GM23338 (cell line): ENCODE measurements around the gene MED27. TPM values are rescaled to one million over a fixed set of nuclear protein-coding genes. Genes with fewer than 3 reads are reported as not detected.

ENCODE experiments used
- ATAC-seq: fragments of 200-7000 bp; cut with Tn5 transposase; 3 replicates; pipeline ENCODE4 v1.9.1; 2020
- DNase-seq: peaks from one replicate; pipeline ENCODE4 v3.0.0-alpha.2; 2015; ENCODE audit warnings: low spot score
- H2AFZ ChIP-seq: fragments of 200-600 bp; sonication (generic); 2 replicates; pipeline ENCODE4 v1.8.0; 2016; ENCODE audit warnings: antibody characterized with exemption, mild to moderate bottlenecking, moderate library complexity
- H3F3A ChIP-seq: fragments of 200-600 bp; sonication (generic); replicated peaks from 2 replicates; pipeline ENCODE4 v1.8.0; 2017; ENCODE audit warnings: antibody characterized with exemption, mixed run types, low read depth
- H3K27ac ChIP-seq: fragments of 200-600 bp; sonication (generic); 2 replicates; pipeline ENCODE4 v1.6.1; 2016; ENCODE audit warnings: low read depth
- H3K27me3 ChIP-seq: fragments of 200-600 bp; sonication (generic); 2 replicates; pipeline ENCODE4 v1.8.0; 2016; ENCODE audit warnings: mild to moderate bottlenecking, mixed run types, moderate library complexity; ENCODE audit not compliant: insufficient read depth
- H3K36me3 ChIP-seq: fragments of 200-600 bp; sonication (generic); 2 replicates; pipeline ENCODE4 v1.8.0; 2016; ENCODE audit warnings: mild to moderate bottlenecking; ENCODE audit not compliant: insufficient read depth
- H3K4me1 ChIP-seq: fragments of 200-600 bp; sonication (generic); 2 replicates; pipeline ENCODE4 v1.8.0; 2016; ENCODE audit warnings: mild to moderate bottlenecking, moderate library complexity; ENCODE audit not compliant: insufficient read depth
- H3K4me2 ChIP-seq: fragments of 200-600 bp; sonication (generic); 2 replicates; pipeline ENCODE4 v1.7.1; 2017; ENCODE audit warnings: mixed run types
- H3K4me3 ChIP-seq: fragments of 200-600 bp; sonication (generic); 2 replicates; pipeline ENCODE4 v1.6.1; 2016; ENCODE audit warnings: mixed run types
- H3K79me2 ChIP-seq: fragments of 200-600 bp; sonication (generic); replicated peaks from 2 replicates; pipeline ENCODE4 v1.8.0; 2017; ENCODE audit warnings: mild to moderate bottlenecking; ENCODE audit not compliant: insufficient read depth
- H3K9me2 ChIP-seq: fragments of 200-600 bp; sonication (generic); 2 replicates; pipeline ENCODE4 v1.8.0; 2017; ENCODE audit not compliant: insufficient read depth
- H4K20me1 ChIP-seq: fragments of 200-600 bp; sonication (generic); replicated peaks from 2 replicates; pipeline ENCODE4 v1.8.0; 2017; ENCODE audit warnings: mild to moderate bottlenecking; ENCODE audit not compliant: insufficient read depth
- H3K27ac Mint-ChIP-seq: 2 replicates; pipeline ENCODE4 v1.8.0; 2020; ENCODE audit warnings: inconsistent platforms, mild to moderate bottlenecking, moderate library complexity, mixed read lengths
- H3K27me3 Mint-ChIP-seq: 3 replicates; pipeline ENCODE4 v1.8.0; 2022; ENCODE audit warnings: low read depth, mild to moderate bottlenecking, moderate library complexity, mixed read lengths, inconsistent platforms; ENCODE audit not compliant: insufficient read depth, poor library complexity
- H3K36me3 Mint-ChIP-seq: 3 replicates; pipeline ENCODE4 v1.8.0; 2021; ENCODE audit warnings: low read depth, mild to moderate bottlenecking, inconsistent platforms, moderate library complexity, mixed read lengths
- H3K4me1 Mint-ChIP-seq: 3 replicates; pipeline ENCODE4 v1.8.0; 2020; ENCODE audit warnings: mild to moderate bottlenecking, inconsistent platforms, mixed read lengths
- H3K4me3 Mint-ChIP-seq: 3 replicates; pipeline ENCODE4 v1.8.0; 2021; ENCODE audit warnings: moderate library complexity, mild to moderate bottlenecking, inconsistent platforms, mixed read lengths
- H3K9me3 Mint-ChIP-seq: 3 replicates; pipeline ENCODE4 v1.8.0; 2020; ENCODE audit warnings: moderate library complexity, mild to moderate bottlenecking, inconsistent platforms, mixed read lengths
- CTCF ChIP-seq, 2 experiments: fragments of 200-600 bp in 1 of 2; sonication (generic) in 1 of 2; conservative IDR thresholded peaks; 2 replicates each; pipeline versions ENCODE4 v1.5.1 to v1.6.1; 2016 to 2017; ENCODE audit warnings: antibody characterized with exemption in 2 of 2, low read depth in 2 of 2, mild to moderate bottlenecking in 2 of 2, moderate library complexity in 1 of 2
- ETS1 ChIP-seq: IDR thresholded peaks from 2 replicates; pipeline ENCODE4 v1.6.1; 2016; ENCODE audit warnings: antibody characterized with exemption
- EZH2phosphoT487 ChIP-seq: fragments of 200-600 bp; sonication (generic); IDR thresholded peaks from one replicate; pipeline ENCODE4 v1.8.1; 2018; ENCODE audit warnings: antibody characterized with exemption; ENCODE audit not compliant: unreplicated experiment
- NANOG ChIP-seq: IDR thresholded peaks from 2 replicates; pipeline ENCODE4 v1.6.1; 2016; ENCODE audit warnings: antibody characterized with exemption, borderline replicate concordance
- POLR2AphosphoS5 ChIP-seq: IDR thresholded peaks from 2 replicates; pipeline ENCODE4 v1.6.1; 2016; ENCODE audit warnings: antibody characterized with exemption, low read depth
- STAT1 ChIP-seq: IDR thresholded peaks from one replicate; pipeline ENCODE4 v1.6.1; 2016; ENCODE audit warnings: antibody characterized with exemption; ENCODE audit not compliant: unreplicated experiment
- ZNF114 ChIP-seq: fragments of 250-450 bp; sonication (Bioruptor Pico); IDR thresholded peaks from 2 replicates; pipeline ENCODE4 v1.5.0; 2020; ENCODE audit warnings: mild to moderate bottlenecking, moderate library complexity
- ZNF331 ChIP-seq: fragments of 250-450 bp; sonication (Bioruptor Pico); IDR thresholded peaks from 2 replicates; pipeline ENCODE4 v1.5.0; 2020; ENCODE audit warnings: low read depth, mild to moderate bottlenecking, moderate library complexity
- ZNF462 ChIP-seq: fragments of 250-450 bp; sonication (Bioruptor Pico); IDR thresholded peaks from 2 replicates; pipeline ENCODE4 v1.5.0; 2020; ENCODE audit warnings: mild to moderate bottlenecking, moderate library complexity
- polyA plus RNA-seq: library from polyadenylated mRNA; unstranded; fragments of >200 nt; fragmentation: Nextera tagmentation; extraction: Ambion mirVana; gene quantifications from 2 replicates; pipeline ENCODE4 v1.2.1, GENCODE V29; 2016
- total RNA-seq: library from RNA; depleted of rRNA; stranded (reverse); fragments of >200 nt; shearing (Covaris generic); gene quantifications from 2 replicates; pipeline ENCODE4 v1.2.3, GENCODE V29; 2014

Gene MED27
- total and polyA plus RNA-seq, 2 experiments from 2014 or later, result 30.6 to 35.0 TPM

GRCh38 chr9:131813116-131813515 lies 266.6 kb downstream of the MED27 start:
- Histone ChIP-seq H3K9me2 (no peaks in the 10 kb centered on the region), H3F3A (no peaks in the 10 kb centered on the region), H3K79me2 (no peaks in the 10 kb centered on the region), H3K4me1 (peaks cover 3% of the 10 kb centered on the region), H3K27me3 (no peaks in the 10 kb centered on the region), H4K20me1 (no peaks in the 10 kb centered on the region), H3K36me3 (no peaks in the 10 kb centered on the region), H2AFZ (no peak overlapping the region), H3K27ac (no peak overlapping the region), H3K4me3 (no peak overlapping the region), H3K4me2 (no peak overlapping the region)
- H3K9me3 Mint-ChIP-seq, result no peaks in the 10 kb centered on the region; the same call in 2 of the 3 replicates
- no peak overlapping the region for H3K27ac Mint-ChIP-seq
- peaks cover 10% of the 10 kb centered on the region for H3K27me3 Mint-ChIP-seq
- ATAC-seq (no peak), DNase-seq (no peak)
- no peak overlapping the region for H3K4me3 Mint-ChIP-seq
- H3K36me3 Mint-ChIP-seq, result no peaks in the 10 kb centered on the region
- H3K4me1 Mint-ChIP-seq, result peaks cover 41% of the 10 kb centered on the region
- TF ChIP-seq CTCF (conservative IDR thresholded peaks at IDR 0.05; ENCODE audit: low read depth in 2 of 2) (no peak), POLR2AphosphoS5 (no peak), ZNF114 (no peak), ZNF331 (no peak)

GRCh38 chr9:131812116-131812790 lies 267.4 kb downstream of the MED27 start:
- ATAC-seq, result no peak
- Histone ChIP-seq H4K20me1 (no peaks in the 10 kb centered on the region), H3K36me3 (no peaks in the 10 kb centered on the region), H3K79me2 (no peaks in the 10 kb centered on the region), H3K9me2 (no peaks in the 10 kb centered on the region), H3K4me1 (no peaks in the 10 kb centered on the region), H3K4me2 (no peak overlapping the region), H3F3A (no peaks in the 10 kb centered on the region), H3K4me3 (no peak overlapping the region), H3K27ac (no peak overlapping the region), H3K27me3 (no peaks in the 10 kb centered on the region), H2AFZ (no peak overlapping the region)
- no peaks in the 10 kb centered on the region; the same call in 2 of the 3 replicates for H3K9me3 Mint-ChIP-seq
- no peaks in the 10 kb centered on the region for H3K36me3 Mint-ChIP-seq
- peaks cover 14% of the 10 kb centered on the region for H3K27me3 Mint-ChIP-seq
- peaks cover 40% of the 10 kb centered on the region for H3K4me1 Mint-ChIP-seq
- H3K27ac Mint-ChIP-seq, result peak overlapping the region; percentile 27; the same call in 1 of the 2 replicates
- H3K4me3 Mint-ChIP-seq, result no peak overlapping the region
- DNase-seq, result no peak
- TF ChIP-seq EZH2phosphoT487, result no peak
- TF ChIP-seq CTCF (conservative IDR thresholded peaks at IDR 0.05; ENCODE audit: low read depth in 2 of 2), result no peak
- TF ChIP-seq ETS1, result no peak
- no peak for TF ChIP-seq ZNF114
- TF ChIP-seq STAT1, result no peak
- TF ChIP-seq NANOG, result no peak
- no peak for TF ChIP-seq ZNF462
